ENCODE data around the gene ELOB. TPM values are rescaled to one million over a fixed set of nuclear protein-coding genes. Genes with fewer than 3 reads are reported as not detected.
A peak's percentile ranks its signal among the peaks of the same experiment; 100 is the strongest.

ELOB gene
- total RNA-seq, 6 experiments from 2014 or later = 329 to 403 (median 352) TPM

DNA sequence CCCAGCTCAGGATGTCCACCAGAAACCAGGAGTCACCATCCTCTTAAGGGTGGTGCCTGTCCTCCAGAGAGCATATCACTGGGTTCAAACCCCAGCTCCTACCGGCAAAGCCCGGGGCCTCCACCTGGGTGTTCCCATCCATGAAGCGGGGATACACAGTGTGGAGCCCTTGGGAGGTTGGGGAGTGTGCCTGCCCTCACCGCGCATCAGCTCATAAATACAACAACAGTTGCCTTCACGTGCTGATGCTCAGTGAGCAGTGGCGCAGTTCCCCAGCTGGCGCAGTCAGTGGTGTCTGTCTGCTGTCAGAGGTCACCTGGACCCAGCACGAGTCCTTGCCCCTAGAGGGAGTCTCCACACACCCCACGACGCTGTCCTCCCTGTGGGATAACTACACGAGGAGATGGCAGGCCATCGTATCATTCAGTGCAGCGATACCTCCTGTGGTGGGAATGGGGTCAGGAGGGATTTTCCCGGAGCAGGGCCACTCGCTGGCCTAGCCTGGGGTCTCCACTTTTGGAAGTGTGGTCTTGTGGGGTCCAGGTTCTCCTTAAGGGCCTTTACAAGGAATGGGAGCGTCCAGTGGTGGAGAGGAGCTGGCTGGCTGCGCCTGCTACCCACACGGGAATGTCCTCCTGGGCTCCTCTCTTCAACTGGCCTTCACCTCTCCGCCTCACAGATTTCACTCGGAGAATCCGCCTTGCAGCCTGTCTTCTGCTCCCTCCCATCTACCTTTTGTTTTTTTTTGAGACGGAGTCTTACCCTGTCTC lies 2.3 kb upstream of the ELOB start:
- Mint-ChIP-seq H3K9me3 (no peaks in the 10 kb centered on the region), H3K27ac (no peak overlapping the region), H3K36me3 (ENCODE audit: low read depth) (peaks cover 12% of the 10 kb centered on the region), H3K27me3 (ENCODE audit: insufficient read depth) (peaks cover 9% of the 10 kb centered on the region), H3K4me3 (no peak overlapping the region; the same call in none of the 2 replicates), H3K4me1 (ENCODE audit: low read depth) (peaks cover 23% of the 10 kb centered on the region)
- no peak for TF ChIP-seq CTCF (IDR thresholded peaks at IDR 0.05)
- no peak for DNase-seq

DNA sequence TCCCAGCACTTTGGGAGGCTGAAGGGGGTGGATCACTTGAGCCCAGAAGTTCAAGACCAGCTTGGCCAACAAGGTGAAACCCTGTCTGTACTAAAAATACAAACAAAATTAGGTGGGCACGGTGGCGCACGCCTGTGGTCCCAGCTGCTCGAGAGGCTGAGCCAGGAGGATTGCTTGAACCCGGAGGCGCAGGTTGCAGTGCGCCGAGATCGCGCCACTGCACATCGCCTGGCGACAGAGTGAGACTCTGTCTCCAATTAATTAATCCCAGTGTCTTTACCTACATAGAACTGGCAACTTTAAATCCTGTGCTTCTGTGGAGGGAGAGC lies 1.5 kb upstream of the ELOB start:
- Mint-ChIP-seq H3K4me1 (ENCODE audit: low read depth) (peaks cover 25% of the 10 kb centered on the region), H3K27me3 (ENCODE audit: insufficient read depth) (peaks cover 7% of the 10 kb centered on the region), H3K27ac (peak overlapping the region; percentile 95; the same call in 1 of the 2 replicates), H3K4me3 (peak overlapping the region; percentile 93), H3K36me3 (ENCODE audit: low read depth) (peaks cover 16% of the 10 kb centered on the region), H3K9me3 (no peaks in the 10 kb centered on the region)
- DNase-seq = no peak
- no peak for TF ChIP-seq CTCF (IDR thresholded peaks at IDR 0.05)

DNA sequence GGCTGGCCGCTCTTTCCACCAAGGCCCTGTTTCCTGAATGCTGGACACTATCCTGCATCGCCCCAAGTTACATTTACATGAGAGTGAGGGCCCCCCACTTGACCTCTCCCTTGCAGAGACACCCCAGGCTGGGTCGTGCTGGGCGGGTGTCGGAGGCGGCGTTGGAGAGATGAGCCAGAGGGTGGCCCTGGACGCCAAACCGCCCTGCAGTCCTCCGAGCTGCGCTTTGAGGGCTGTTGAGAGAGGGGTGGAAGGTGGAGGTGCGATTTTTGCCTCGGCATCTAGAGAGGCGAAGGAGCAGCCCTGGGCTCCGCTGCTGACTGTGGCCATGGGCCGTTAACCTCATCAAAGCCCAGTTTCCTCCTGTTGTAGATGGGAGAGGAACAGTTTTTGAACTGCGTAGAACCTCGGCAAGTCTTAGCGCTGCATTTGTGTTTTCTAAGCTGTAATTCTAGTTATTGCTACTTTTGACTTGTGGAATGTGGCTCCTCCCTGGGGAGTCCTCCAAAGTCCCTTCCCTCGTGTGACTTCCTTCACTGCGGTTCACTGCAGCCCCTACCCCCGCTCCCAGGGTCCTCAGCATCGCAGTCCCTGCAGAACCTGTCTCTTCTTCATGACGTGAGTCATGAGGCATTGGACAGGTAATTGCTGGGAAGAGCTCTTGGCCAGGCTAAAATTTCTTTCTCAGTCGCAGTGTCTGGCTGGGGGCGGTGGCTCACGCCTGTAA lies 986 bp upstream of the ELOB start:
- TF ChIP-seq CTCF (IDR thresholded peaks at IDR 0.05) = no peak

GRCh38 chr16:2776500-2777139 lies 460 bp downstream of the ELOB start:
- DNase-seq = no peak
- Mint-ChIP-seq H3K9me3 (no peaks in the 10 kb centered on the region), H3K4me1 (ENCODE audit: low read depth) (peaks cover 42% of the 10 kb centered on the region), H3K27ac (peak overlapping the region; percentile 91), H3K27me3 (ENCODE audit: insufficient read depth) (peaks cover 7% of the 10 kb centered on the region), H3K4me3 (peak overlapping the region; percentile 100), H3K36me3 (ENCODE audit: low read depth) (peaks cover 33% of the 10 kb centered on the region)
- no peak for TF ChIP-seq CTCF (IDR thresholded peaks at IDR 0.05)

More for the DNA sequence above, 986 bp upstream of the ELOB start:
- Mint-ChIP-seq H3K36me3 (ENCODE audit: low read depth) (peaks cover 21% of the 10 kb centered on the region), H3K27ac (peak overlapping the region; percentile 95), H3K4me1 (ENCODE audit: low read depth) (peaks cover 30% of the 10 kb centered on the region), H3K9me3 (no peaks in the 10 kb centered on the region), H3K27me3 (ENCODE audit: insufficient read depth) (peaks cover 7% of the 10 kb centered on the region), H3K4me3 (peak overlapping the region; percentile 93)
- DNase-seq = no peak

DNA sequence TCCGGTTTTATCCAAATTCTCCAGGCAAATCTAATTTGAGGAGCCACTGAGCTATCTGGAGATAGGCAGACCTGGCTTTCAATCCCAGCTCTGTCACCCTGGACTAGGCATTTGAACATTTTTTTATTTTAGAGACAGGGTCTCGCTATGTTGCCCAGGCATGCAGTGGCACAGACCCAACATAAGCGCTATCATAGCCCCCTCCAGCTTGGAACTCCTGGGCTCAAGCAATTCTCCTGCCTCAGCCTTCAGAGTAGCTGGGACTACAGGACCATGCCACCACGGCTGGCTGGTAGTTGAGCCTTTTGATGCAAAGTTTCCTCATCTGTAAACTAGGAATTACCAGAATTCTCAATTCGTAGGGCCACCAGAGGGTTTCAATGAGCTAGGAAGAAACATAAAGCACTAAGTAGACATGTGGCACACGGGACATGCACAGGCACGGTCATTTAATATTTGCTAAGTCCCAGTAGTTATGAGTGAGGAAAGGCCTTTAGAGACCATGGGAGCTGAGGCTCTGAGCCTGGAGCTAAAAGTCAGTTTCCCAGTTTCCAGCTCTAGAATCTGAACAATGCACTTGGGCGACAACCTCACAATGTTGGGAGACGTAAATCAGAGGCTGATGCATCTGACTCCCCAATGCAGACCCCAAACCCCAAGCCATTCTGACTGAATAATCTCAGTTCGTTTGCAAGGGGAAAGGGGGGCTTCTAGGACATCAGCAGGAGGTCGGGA lies 1.1 kb downstream of the ELOB start:
- Mint-ChIP-seq H3K9me3 (no peaks in the 10 kb centered on the region), H3K27ac (peak overlapping the region; percentile 91), H3K4me1 (ENCODE audit: low read depth) (peaks cover 42% of the 10 kb centered on the region), H3K4me3 (peak overlapping the region; percentile 100), H3K36me3 (ENCODE audit: low read depth) (peaks cover 33% of the 10 kb centered on the region), H3K27me3 (ENCODE audit: insufficient read depth) (peaks cover 9% of the 10 kb centered on the region)
- DNase-seq = no peak
- TF ChIP-seq CTCF (IDR thresholded peaks at IDR 0.05) = no peak
